ENCODE data around the gene LBHD2.
A peak's percentile ranks its signal among the peaks of the same experiment; 100 is the strongest.

Gene LBHD2

DNA sequence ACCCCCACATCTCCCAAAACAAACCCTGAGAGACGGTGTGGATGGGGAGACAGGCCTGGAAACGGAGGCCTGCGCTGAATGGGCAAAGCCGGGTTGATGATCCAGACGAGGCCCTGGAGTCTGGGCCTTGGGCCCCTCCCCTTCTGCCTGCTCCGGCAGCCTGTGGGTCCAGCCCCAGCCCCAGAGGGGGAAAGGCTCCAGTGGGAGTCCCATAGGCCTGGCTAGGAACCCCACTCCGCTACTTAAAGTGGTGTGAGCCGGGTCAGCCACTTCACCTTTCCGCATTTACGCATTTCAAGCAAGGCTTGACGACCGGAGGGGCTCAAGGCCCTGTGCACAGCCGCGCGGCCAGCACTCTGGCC, 38.6 kb downstream of the LBHD2 start:
- DNase-seq = no peak

DNA sequence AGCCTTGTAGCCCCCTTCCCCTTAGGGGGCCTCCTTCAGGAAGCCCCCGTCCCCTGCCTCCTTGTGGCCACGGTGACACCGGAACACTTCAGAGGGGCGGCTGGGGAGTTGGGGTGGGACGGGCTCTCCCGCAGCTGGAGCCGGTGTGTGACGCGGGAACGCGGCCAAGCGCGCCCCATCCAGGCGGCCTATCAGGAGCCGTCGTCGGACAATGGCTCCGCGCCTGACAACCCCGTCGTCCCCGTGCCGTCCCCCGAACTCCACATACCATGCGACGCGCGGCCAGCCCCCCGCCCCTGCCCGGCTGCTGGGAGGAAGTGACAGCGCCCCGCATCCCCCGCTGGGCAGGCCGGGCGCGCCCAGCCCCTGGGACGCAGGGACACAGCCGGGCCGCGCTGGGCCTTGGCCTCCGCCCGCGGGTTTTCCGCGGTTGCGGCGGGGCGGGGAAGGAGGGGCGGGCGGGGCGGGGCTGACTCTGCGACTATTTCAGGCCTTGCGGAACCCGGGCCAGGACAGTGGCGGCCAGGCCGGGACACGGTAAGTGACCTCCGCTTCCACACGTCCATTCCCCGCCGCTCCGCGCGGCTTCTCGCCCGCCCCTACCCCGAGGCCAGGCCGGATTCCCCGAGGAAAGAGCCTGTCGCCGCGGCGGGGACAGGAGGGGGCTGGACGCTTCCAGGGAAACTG, 39.1 kb downstream of the LBHD2 start, which contains the start of gene TNFAIP2:
Gene TNFAIP2, plus strand, starts transcription at position 515 of the 687 bp plus-strand sequence. CDS start 2,997 bp downstream, outside the sequence.
- DNase-seq = no peak

DNA sequence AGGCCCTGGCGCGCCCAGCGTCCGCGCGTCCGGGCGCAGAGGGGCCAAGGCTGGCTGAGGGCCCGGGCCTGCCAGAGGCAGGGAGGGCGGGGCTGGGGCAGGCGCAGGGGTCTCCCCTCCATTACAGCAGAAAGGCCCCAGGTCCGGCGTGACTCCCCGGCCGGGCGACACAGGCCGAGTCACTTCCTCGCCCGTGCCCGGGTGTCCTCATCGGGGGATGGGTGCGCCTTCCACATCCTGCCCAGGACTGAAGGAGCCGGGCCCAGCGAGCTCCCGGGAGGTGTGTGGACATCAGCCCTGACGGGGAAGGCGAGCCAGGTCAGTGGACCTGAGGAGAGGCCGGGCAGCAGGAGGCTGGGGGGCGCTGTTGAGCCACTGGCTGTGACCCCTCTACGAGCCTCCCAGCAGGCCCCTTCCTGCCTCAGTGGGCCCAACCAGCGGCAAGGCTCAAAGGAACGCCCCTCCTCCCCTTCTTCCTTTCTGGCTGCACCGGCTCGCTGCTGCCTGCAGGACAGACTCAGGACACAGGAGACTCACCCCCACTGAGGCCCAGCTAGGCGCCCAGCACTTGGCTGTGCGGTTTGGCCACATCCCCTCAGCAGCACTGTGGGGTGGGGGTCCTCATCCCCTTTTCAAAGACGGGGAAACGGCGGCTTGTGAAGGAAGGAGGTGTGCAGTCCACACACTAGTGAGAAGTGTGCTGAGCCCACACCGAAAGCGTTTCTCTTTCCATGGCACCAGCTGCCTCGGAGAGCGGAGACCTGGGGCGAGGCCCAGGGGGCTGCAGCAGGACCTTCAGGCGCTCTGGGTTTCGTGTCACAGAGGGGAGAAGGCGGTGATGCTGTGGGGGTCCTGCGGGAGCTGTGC, 39.9 kb downstream of the LBHD2 start:
- DNase-seq = no peak

DNA sequence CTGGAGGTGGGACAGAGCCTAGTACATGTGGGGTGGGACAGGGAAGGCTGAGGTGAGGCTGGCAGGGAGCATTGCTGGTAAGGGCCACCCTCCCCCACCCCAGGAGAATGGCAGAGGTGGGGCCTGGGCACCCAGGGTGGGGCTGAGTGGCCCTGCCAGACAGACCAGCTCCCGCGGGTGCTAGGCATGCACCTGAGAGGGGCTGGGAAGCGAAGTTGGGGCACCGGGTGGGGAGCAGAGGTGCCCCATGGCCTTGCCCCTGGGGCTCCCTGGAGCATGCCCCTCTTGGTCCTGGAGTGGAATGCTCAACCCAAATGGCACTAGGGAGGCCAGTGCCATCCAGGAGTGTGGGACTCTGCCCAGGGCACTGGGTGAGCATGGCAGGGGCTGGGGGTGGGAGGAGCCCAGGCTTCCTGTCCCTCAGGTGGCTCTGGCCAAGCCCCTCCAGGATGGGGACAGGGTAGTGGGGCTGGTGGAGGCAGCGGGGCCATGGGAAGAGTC, 40.5 kb downstream of the LBHD2 start:
- DNase-seq = no peak

DNA sequence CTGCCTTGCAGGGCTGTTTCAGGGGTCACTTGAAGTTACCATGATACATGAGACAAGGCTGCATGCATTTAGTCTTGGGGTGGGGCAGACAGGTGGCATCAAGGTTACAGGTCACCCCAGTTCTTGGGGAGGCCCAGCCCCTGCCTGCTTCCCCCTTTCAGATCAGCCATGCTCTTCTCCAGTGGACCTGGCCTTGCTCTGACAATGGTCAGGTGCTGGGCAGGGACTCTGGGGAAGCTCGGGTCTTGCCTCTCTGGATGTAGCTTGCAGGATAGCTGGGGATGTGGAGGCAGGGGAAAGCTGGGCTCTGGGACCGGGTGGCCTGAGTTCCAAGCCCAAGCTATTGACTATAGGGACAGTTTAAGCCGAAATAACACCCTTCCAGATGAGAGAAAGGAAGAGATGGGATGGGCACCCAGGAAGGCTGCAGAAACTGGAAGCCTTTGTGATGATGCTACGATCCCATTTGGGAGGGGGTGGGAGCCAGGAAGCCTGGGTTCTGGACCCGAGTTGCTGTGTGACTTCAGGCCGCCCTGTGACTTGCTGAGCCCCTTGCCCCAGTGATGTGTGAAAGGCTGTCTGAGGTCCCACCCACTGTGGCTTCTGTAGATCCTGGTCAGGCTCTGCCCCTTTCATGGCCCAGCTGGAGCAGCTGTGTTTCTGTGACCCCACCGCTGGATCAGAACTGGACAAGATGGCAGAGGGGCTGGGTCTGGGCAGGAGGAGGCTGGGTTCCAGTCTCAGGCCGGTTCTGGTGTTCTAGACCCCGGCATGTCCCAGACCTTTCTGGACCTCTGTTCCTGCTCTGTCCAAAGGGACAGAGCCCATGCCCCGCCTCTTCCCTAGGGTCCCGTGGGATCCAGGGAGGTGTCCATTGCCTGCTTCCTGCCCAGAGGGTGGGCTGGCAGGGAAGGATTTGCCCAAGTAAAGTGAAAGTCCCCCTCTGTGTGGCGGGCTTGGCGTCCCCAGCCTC, 41.4 kb downstream of the LBHD2 start:
- DNase-seq = no peak

DNA sequence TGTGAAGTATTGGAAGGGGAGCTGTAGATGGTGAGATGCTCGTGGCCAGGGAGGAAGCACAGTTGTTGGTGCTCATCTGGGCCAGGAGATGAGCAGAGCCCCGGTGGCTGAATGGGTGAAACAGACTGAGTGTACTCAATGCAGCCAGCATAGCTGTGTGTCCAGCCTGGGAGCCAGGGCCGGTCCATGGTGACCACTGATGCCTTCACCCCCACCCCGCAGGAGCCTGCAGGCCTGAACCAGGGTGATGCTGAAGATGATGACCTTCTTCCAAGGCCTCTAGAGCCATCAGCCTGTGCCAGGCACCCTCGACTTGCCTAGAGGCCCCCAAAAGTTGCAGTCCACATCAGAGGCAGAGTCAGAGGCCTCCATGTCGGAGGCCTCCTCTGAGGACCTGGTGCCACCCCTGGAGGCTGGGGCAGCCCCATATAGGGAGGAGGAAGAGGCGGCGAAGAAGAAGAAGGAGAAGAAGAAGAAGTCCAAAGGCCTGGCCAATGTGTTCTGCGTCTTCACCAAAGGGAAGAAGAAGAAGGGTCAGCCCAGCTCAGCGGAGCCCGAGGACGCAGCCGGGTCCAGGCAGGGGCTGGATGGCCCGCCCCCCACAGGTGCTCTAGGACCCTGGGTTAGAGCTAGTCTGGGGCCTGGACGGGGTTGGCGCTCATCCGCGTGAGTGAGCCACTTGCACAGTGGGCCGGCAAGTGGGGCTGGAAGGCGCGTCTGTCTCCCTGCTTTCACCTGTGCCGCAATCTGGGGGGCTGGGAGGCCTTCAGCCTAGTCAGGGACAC, 42.3 kb downstream of the LBHD2 start:
- no peak for DNase-seq

DNA sequence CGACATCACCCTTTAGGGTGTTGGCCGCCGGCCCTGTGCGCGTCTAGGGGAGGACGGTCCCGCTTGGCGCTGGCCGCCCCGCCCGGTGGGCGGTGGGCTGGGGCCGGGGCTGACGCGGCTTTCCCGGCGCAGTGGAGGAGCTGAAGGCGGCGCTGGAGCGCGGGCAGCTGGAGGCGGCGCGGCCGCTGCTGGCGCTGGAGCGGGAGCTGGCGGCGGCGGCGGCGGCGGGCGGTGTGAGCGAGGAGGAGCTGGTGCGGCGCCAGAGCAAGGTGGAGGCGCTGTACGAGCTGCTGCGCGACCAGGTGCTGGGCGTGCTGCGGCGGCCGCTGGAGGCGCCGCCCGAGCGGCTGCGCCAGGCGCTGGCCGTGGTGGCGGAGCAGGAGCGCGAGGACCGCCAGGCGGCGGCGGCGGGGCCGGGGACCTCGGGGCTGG, 42.9 kb downstream of the LBHD2 start:
- no peak for DNase-seq

DNA sequence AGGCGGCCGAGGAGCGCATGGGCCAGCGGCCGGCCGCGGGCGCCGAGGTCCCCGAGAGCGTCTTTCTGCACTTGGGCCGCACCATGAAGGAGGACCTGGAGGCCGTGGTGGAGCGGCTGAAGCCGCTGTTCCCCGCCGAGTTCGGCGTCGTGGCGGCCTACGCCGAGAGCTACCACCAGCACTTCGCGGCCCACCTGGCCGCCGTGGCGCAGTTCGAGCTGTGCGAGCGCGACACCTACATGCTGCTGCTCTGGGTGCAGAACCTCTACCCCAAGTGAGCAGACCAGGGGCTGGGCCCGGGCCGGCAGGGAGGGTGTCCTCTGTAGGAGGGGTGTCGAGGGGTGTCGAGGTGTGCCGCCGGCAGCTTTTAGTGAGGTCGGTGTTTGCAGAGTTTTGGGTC, 43.3 kb downstream of the LBHD2 start:
- DNase-seq = no peak

DNA sequence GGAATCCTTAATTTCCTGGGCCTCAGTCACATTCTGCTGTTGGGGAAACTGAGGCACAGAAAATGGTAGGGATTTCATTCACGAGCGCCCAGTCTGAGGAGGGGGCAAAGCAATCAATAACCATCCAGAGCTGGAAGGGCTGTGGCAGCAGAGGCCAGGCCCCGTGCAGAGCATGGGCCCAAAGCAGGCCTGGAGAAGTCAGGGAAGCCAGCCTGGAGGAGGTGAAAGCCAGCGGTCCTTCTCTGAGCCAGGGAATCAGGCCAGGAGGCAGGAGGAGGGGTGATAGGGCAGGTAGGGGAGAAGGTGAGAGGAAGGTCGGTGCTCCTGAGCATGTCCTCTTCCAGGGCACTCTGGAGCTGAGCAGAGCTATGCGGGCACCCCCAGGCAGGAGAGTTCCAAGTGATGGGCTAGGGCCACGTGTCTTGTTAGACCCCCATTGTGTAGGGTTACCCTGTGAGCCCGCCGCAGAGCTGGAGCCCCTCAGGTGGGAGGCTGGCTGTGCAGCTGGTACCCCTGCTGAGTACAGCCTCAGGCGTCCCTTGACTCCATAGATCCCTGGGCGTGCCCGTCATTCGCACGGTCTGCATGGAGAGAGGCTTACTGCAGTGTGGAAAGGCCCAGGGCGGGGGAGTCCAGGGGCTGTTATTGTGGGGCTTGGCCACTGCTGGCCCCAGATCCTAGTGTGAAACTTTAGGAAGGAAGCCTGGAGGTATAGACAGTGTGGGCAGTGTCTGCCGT, 44.0 kb downstream of the LBHD2 start:
- DNase-seq = no peak

DNA sequence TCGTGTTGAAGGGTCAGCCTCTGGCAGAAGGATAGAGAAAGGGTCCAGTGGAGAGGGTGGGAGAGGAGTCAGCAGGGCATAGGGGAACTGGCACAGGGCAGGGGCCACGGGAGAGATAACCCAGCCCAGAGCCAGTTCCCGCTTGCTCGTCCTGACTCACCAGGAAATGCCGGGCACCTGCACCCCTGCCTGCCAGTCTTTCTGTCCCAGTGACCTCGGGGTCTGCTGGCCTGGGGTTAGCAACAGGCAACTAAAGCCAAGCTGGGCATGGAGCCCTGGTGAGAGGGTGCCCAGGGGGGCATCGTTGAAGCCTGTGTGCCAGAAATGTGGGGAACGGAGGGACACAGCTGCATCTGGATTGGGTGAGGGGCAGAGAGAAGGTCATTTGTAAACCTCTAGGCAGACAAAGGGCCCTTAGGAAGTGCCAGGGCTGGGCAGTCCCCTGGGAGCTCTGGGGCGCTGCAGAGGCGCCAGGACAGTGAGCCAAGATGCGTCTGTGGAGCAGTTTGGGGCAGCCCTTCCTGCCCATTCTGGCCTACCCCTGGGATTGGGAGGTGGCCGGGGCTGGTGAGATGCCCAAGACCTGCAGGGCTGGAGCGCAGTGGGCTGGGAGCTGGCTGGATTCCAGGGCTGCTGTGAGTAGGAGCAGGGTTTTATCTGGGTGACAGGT, 44.8 kb downstream of the LBHD2 start:
- DNase-seq = no peak

DNA sequence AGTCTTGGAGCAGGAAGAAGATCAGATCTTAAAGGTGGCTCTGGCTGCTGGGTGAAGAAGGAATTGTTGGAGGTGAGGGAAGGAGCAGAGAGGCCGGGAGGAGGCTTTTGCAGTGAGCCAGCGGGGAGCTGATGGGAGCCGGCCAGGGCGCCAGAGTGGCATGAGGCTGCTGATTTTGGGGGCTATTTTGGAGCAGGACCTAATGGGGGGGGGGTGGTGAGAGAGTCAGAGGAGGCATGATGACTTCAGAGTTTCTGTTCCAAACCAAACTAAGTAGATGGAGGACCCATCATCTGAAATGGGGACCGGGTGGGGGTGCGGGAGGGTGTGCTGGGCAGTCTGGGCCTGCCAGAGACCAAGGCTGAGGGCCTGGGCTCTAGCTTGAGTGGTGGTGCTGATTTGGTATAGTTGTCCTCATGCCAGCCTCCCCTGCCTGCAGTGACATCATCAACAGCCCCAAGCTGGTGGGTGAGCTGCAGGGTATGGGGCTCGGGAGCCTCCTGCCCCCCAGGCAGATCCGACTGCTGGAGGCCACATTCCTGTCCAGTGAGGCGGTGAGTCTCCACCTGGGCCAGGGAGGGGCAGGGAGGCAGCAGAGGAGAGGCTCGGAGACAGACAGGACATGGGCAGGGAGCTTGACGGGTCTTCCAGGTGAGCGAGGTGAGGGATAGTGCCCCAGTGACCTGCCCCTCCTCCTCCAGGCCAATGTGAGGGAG, 45.4 kb downstream of the LBHD2 start:
- DNase-seq = no peak

DNA sequence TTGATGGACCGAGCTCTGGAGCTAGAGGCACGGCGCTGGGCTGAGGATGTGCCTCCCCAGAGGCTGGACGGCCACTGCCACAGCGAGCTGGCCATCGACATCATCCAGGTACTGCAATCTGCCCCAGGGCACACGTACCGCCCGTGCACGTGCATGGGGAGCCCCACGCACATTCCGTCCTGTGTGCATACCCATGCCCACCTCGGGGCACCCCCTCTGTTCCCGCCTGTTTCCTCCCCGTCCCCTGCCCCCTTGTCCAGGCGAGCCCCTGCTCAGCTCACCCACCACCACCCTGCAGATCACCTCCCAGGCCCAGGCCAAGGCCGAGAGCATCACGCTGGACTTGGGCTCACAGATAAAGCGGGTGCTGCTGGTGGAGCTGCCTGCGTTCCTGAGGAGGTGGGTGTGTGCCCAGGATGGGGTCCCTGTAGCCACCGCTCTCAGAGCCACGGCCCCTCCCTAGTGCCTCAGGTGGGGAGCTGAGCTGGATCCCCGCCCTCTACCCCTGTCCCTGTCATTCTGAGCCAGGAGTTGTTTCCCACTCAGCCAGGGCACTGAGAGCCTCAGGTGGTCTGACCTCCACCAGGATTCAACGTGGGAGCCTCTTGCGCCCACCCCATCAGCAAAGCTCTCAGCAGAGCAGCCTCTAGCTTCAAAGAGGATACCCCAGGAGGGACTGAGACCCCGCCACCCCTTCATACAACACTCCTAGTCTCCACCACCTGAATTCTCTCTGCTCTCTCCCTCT, 46.2 kb downstream of the LBHD2 start:
- DNase-seq = no peak

DNA sequence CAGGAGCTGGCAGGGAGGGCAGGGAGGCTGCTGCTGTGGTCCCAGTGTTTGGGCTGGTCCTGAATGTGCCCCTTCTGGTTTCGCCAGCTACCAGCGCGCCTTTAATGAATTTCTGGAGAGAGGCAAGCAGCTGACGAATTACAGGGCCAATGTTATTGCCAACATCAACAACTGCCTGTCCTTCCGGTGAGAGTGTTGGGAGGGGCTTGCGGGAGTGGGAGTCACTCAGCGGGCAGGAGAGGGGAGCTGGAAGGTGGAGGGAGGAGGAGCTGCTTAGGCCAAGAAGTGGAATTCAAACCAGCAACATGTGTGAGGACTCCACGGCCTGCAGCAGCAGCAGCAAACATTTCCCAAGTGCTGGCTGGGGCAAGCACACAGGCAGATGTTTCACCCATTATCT, 47.0 kb downstream of the LBHD2 start:
- peak; percentile 26 for DNase-seq

DNA sequence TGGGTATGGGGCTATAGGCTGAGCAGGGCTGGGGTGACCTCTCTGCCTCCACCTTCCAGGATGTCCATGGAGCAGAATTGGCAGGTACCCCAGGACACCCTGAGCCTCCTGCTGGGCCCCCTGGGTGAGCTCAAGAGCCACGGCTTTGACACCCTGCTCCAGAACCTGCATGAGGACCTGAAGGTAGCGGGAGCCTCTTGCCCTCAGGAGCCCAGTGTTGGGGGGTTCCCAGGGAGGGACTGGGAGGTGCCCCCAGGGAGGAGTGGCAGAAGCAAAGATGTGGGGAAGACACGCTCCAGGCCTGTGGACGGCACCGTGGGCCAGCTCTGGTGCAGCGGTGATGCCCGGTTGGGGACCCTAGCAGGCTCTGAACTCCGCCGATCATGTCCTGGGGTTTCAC, 47.6 kb downstream of the LBHD2 start:
- no peak for DNase-seq

DNA sequence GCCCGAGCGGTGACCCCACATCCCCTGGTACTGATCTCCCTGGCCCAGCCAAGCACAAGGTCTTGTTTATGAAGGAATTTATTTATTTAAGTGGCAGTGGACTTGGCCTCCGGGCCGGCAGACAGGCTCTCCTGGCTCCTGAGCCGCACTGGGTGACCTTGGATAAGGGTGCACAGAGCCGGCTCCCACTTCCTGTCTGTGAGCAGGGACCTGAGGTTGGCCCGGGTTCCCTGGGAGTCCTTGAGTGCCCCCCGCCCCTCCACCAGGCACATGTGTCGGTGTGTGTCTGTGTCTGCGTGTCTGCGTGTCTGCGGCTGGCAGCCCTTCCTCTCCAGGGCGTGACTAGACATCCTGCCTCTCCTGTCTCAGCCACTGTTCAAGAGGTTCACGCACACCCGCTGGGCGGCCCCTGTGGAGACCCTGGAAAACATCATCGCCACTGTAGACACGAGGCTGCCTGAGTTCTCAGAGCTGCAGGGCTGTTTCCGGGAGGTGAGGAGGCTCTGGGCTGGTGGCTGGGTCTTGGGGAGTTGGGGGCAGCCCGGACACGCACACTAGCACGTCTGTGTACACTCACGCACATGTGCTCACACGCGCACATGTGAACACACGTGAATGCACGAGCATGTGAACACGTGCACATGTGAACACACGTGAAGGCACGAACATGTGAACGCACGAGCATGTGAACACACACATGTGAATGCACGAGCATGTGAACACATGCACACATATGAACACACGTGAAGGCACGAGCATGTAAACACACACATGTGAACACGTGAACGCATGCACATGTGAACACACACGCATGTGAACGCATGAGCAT, 48.6 kb downstream of the LBHD2 start:
- DNase-seq = no peak

DNA sequence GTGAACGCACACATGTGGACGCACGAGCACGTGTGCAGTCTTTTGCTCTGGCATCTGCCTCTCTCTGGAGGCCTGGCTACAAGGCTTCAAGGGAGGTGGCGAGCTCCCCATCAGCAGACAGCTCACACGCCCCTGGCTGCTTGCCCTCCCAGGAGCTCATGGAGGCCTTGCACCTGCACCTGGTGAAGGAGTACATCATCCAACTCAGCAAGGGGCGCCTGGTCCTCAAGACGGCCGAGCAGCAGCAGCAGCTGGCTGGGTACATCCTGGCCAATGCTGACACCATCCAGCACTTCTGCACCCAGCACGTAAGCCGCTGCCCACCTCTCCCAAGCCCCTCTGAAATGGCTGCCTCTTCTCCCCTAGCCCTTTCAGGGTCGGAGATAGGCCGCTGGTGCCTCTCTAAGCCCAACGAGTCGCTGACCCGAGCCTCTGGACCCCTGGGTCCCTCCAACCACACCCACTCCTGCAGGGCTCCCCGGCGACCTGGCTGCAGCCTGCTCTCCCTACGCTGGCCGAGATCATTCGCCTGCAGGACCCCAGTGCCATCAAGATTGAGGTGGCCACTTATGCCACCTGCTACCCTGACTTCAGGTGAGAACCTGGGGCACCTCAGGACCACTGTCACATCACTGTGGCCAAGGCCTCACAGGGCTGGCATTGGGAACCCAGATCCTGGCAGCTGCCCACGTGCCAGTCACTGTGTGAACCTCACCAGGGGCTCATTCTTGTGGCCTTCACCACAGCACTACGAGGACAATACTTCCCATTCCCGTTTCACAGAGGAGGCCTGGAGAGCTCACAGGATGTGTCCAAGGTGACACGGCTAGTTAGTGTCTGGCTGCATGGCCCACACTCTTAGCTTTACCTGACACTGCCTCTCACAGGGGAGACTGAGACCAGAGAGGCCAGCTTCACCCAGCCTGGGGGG, 49.5 kb downstream of the LBHD2 start:
- DNase-seq = no peak

DNA sequence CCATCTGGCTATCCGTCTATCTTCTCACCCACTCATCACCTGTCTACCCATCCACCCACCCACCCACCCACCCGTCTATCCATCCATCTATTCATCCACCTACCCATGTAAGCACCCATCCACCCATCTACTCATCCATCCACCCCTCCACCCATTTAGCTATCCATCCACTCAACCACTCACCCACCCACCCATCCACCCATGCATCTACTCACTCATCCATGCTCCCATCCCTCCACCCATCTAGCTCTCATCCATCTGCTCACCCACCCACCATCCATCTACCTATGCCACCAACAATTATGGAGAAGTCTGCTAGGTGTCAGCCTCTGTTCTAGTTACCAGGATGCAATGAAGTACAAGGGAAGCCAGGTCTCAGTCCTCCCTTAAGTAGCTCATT, 50.4 kb downstream of the LBHD2 start:
- DNase-seq = no peak
